Measurements from ENCODE around the gene TRIP13.

The TRIP13 gene

GRCh38 chr5:959581-960531 is 67.2 kb downstream of the TRIP13 start:
- no peak for DNase-seq (ENCODE audit: low spot score)
- in situ Hi-C loops (cut with MboI; ENCODE audit: low pct_unique_long_range_greater_than_20kb, low sequenced_read_pairs, unreplicated experiment), result no loop called here

GRCh38 chr5:960551-960950 is 67.9 kb downstream of the TRIP13 start:
- in situ Hi-C loops (cut with MboI; ENCODE audit: low pct_unique_long_range_greater_than_20kb, low sequenced_read_pairs, unreplicated experiment), result no loop called here
- TF ChIP-seq CTCF (IDR thresholded peaks at IDR 0.05; ENCODE audit: extremely low read depth, insufficient read depth, missing control alignments), result no peak
- no peak for DNase-seq (ENCODE audit: low spot score)

More at GRCh38 chr5:959581-960531, 67.2 kb downstream of the TRIP13 start:
- no peak for TF ChIP-seq CTCF (IDR thresholded peaks at IDR 0.05; ENCODE audit: extremely low read depth, insufficient read depth, missing control alignments)

GRCh38 chr5:961002-961710 is 68.5 kb downstream of the TRIP13 start:
- in situ Hi-C loops (cut with MboI; ENCODE audit: low pct_unique_long_range_greater_than_20kb, low sequenced_read_pairs, unreplicated experiment), result no loop called here
- no peak for DNase-seq (ENCODE audit: low spot score)
- TF ChIP-seq CTCF (IDR thresholded peaks at IDR 0.05; ENCODE audit: extremely low read depth, insufficient read depth, missing control alignments), result no peak

- no peak for DNase-seq (ENCODE audit: low spot score)
- TF ChIP-seq CTCF (IDR thresholded peaks at IDR 0.05; ENCODE audit: extremely low read depth, insufficient read depth, missing control alignments), result no peak
- in situ Hi-C loops (cut with MboI; ENCODE audit: low pct_unique_long_range_greater_than_20kb, low sequenced_read_pairs, unreplicated experiment), result no loop called here
Measured at GRCh38 chr5:961711-962240, 69.1 kb downstream of the TRIP13 start.

GRCh38 chr5:962386-962785 is 69.7 kb downstream of the TRIP13 start:
- no peak for DNase-seq (ENCODE audit: low spot score)
- in situ Hi-C loops (cut with MboI; ENCODE audit: low pct_unique_long_range_greater_than_20kb, low sequenced_read_pairs, unreplicated experiment), result no loop called here
- TF ChIP-seq CTCF (IDR thresholded peaks at IDR 0.05; ENCODE audit: extremely low read depth, insufficient read depth, missing control alignments), result no peak

- TF ChIP-seq CTCF (IDR thresholded peaks at IDR 0.05; ENCODE audit: extremely low read depth, insufficient read depth, missing control alignments), result no peak
- in situ Hi-C loops (cut with MboI; ENCODE audit: low pct_unique_long_range_greater_than_20kb, low sequenced_read_pairs, unreplicated experiment), result no loop called here
Measured at GRCh38 chr5:962801-963200, 70.1 kb downstream of the TRIP13 start.

More at GRCh38 chr5:962801-963200, 70.1 kb downstream of the TRIP13 start:
- no peak for DNase-seq (ENCODE audit: low spot score)

Data from GM13977 (cell line).